ENCODE results near the gene MED12L.

DNA sequence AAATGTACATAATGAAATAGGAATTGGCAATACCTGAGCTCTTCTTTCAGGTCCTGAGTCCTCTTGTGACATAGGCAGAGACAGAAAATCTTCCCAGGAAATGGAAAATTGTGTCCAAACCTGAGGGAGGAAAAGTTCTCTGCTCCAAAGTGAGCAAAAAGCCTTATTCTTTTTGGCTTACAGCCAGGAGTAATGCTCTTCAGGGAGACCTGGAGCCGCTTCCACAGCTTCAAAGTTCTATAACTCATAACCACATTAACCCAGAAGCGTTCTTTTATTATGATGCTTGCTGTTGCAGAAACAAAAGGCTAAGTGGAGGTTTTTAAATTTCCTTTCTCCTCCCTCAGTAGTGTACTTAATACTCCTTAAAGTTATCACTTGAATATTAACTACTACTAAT is 374.8 kb downstream of the MED12L start:
- TF ChIP-seq, protein P1, sequence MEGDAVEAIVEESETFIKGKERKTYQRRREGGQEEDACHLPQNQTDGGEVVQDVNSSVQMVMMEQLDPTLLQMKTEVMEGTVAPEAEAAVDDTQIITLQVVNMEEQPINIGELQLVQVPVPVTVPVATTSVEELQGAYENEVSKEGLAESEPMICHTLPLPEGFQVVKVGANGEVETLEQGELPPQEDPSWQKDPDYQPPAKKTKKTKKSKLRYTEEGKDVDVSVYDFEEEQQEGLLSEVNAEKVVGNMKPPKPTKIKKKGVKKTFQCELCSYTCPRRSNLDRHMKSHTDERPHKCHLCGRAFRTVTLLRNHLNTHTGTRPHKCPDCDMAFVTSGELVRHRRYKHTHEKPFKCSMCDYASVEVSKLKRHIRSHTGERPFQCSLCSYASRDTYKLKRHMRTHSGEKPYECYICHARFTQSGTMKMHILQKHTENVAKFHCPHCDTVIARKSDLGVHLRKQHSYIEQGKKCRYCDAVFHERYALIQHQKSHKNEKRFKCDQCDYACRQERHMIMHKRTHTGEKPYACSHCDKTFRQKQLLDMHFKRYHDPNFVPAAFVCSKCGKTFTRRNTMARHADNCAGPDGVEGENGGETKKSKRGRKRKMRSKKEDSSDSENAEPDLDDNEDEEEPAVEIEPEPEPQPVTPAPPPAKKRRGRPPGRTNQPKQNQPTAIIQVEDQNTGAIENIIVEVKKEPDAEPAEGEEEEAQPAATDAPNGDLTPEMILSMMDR (IDR thresholded peaks at IDR 0.05), result no peak
- TF ChIP-seq POLR2A (IDR thresholded peaks at IDR 0.05), result no peak
